ENCODE results near the gene MAP6. TPM values are rescaled to one million over a fixed set of nuclear protein-coding genes. Genes with fewer than 3 reads are reported as not detected.

Gene MAP6
- total RNA-seq, 6 experiments from 2014 or later, result 0.26 to 0.86 (median 0.58) TPM

- H3K9me3 ChIP-seq, result no peaks in the 10 kb centered on the region
- intact Hi-C loops (cut with DNase I), result loop anchor here in 1 of 2 donors (10.0 kb wide), 1 partner anchor 265 kb away; no protein-coding TSS in a partner anchor
- TF ChIP-seq POLR2A (IDR thresholded peaks at IDR 0.05) (no peak), CTCF (IDR thresholded peaks at IDR 0.05) (no peak)
- ATAC-seq, result no peak
- no peak overlapping the region for H3K27ac ChIP-seq
- DNase-seq, result no peak
- H3K4me1 ChIP-seq, result no peaks in the 10 kb centered on the region
- 96% methylated on average over 5 of the region's 5 CpGs for WGBS (ENCODE audit: insufficient coverage, low coverage, low lambda C conversion rate, missing lambda C conversion rate)
- no peak overlapping the region for H3K4me3 ChIP-seq
- H3K27me3 ChIP-seq, result no peaks in the 10 kb centered on the region
- no peaks in the 10 kb centered on the region for H3K36me3 ChIP-seq
Measured at GRCh38 chr11:75549370-75549958, 119.4 kb downstream of the MAP6 start.

- Histone ChIP-seq H3K27ac (no peak overlapping the region), H3K36me3 (no peaks in the 10 kb centered on the region), H3K4me3 (no peak overlapping the region), H3K9me3 (no peaks in the 10 kb centered on the region), H3K4me1 (no peaks in the 10 kb centered on the region), H3K27me3 (no peaks in the 10 kb centered on the region)
- intact Hi-C loops (cut with DNase I), result loop anchor here in 1 of 2 donors (10.0 kb wide), 1 partner anchor 264 kb away; no protein-coding TSS in a partner anchor
- no peak for TF ChIP-seq POLR2A (IDR thresholded peaks at IDR 0.05)
- no peak for TF ChIP-seq CTCF (IDR thresholded peaks at IDR 0.05)
- ATAC-seq (no peak), DNase-seq (no peak)
- WGBS (ENCODE audit: insufficient coverage, low coverage, low lambda C conversion rate, missing lambda C conversion rate), result no CpG with 5 or more reads among the region's 8 CpGs
Measured at GRCh38 chr11:75548595-75549272, 120.1 kb downstream of the MAP6 start.

- H3K4me1 ChIP-seq, result no peaks in the 10 kb centered on the region
- DNase-seq, result peak in 2 of 3 donors; percentile 69 to 74
- H3K9me3 ChIP-seq, result no peaks in the 10 kb centered on the region
- no peaks in the 10 kb centered on the region for H3K36me3 ChIP-seq
- no peak for TF ChIP-seq POLR2A (IDR thresholded peaks at IDR 0.05)
- peak; percentile 79 to 89 (median 86) for TF ChIP-seq CTCF (IDR thresholded peaks at IDR 0.05)
- intact Hi-C loops (cut with DNase I), result loop anchor here in 1 of 2 donors (10.0 kb wide), 1 partner anchor 263 kb away; no protein-coding TSS in a partner anchor
- ATAC-seq, result peak; percentile 88 to 95 (median 91)
- no peak overlapping the region for H3K27ac ChIP-seq
- no peak overlapping the region for H3K4me3 ChIP-seq
- 16% methylated on average over 7 of the region's 7 CpGs for WGBS (ENCODE audit: insufficient coverage, low coverage, low lambda C conversion rate, missing lambda C conversion rate)
- no peaks in the 10 kb centered on the region for H3K27me3 ChIP-seq
Measured at GRCh38 chr11:75547617-75548058, 121.2 kb downstream of the MAP6 start.

GRCh38 chr11:75547177-75547576 is 121.7 kb downstream of the MAP6 start:
- no peaks in the 10 kb centered on the region for H3K9me3 ChIP-seq
- WGBS (ENCODE audit: insufficient coverage, low coverage, low lambda C conversion rate, missing lambda C conversion rate), result 67% methylated on average over 1 of the region's 1 CpG
- no peak overlapping the region for H3K27ac ChIP-seq
- TF ChIP-seq POLR2A (IDR thresholded peaks at IDR 0.05) (no peak), CTCF (IDR thresholded peaks at IDR 0.05) (no peak)
- H3K36me3 ChIP-seq, result no peaks in the 10 kb centered on the region
- H3K4me3 ChIP-seq, result no peak overlapping the region
- ATAC-seq, result no peak
- DNase-seq, result no peak
- intact Hi-C loops (cut with DNase I), result loop anchor here in 1 of 2 donors (10.0 kb wide), 1 partner anchor 262 kb away; no protein-coding TSS in a partner anchor
- H3K4me1 ChIP-seq, result no peaks in the 10 kb centered on the region
- no peaks in the 10 kb centered on the region for H3K27me3 ChIP-seq

All from right lobe of liver (tissue), 6 donors.